Endothelial cell of umbilical vein (primary cell): ENCODE data around the gene NAV2. TPM values are rescaled to one million over a fixed set of nuclear protein-coding genes. Genes with fewer than 3 reads are reported as not detected.

Experiments used
- BruUV-seq: library from RNA; stranded (reverse); fragments of 400-500 nt; replicated peaks from 2 replicates; lab custom pipeline; 2021; lab: Mats Ljungman, UMichigan
- CTCF ChIA-PET: fragments of 300-600, 350-600 bp; sonication (Branson Sonifier 250); formaldehyde crosslinking; loops from one replicate; lab custom pipeline; 2021; ENCODE audit warnings: antibody characterized with exemption, inconsistent platforms; lab: Charles Lee
- POLR2A ChIA-PET: fragments of 300-600, 350-600 bp; sonication (Branson Sonifier 250); formaldehyde crosslinking; loops from one replicate; lab custom pipeline; 2021; ENCODE audit warnings: antibody characterized with exemption, inconsistent platforms; lab: Charles Lee
- DNase-seq: peaks from one replicate; pipeline ENCODE4 v3.0.0-alpha.2; 2011; ENCODE audit warnings: low read depth, low spot score
- FAIRE-seq: peaks from 2 replicates; lab custom pipeline; 2011; peaks lifted over from hg19 to GRCh38; lab: Jason Lieb, UNC
- H2AFZ ChIP-seq: 2 replicates; pipeline ENCODE4 v1.6.0; 2012; ENCODE audit warnings: low read depth, low read length, control low read depth, inconsistent platforms
- H3K27ac ChIP-seq: 2 replicates; pipeline ENCODE4 v1.5.1; 2011; ENCODE audit warnings: low read depth, mild to moderate bottlenecking, control low read depth, low read length, moderate library complexity; ENCODE audit not compliant: insufficient read depth
- H3K27me3 ChIP-seq, 2 experiments: 2 replicates each; pipeline versions ENCODE4 v1.6.0 to v1.6.1; 2011; ENCODE audit warnings: low read length in 2 of 2, mixed read lengths in 1 of 2; ENCODE audit not compliant: control insufficient read depth in 2 of 2, insufficient read depth in 2 of 2
- H3K36me3 ChIP-seq, 2 experiments: 2 replicates in 1 of 2; 3 replicates in 1 of 2; pipeline ENCODE4 v1.5.1; 2011; ENCODE audit warnings: low read length in 2 of 2, mild to moderate bottlenecking in 1 of 2, moderate library complexity in 1 of 2; ENCODE audit not compliant: control insufficient read depth in 2 of 2, insufficient read depth in 2 of 2; ENCODE audit errors: extremely low read depth in 1 of 2
- H3K4me1 ChIP-seq: 3 replicates; pipeline ENCODE4 v1.5.1; 2011; ENCODE audit warnings: mild to moderate bottlenecking, low read length; ENCODE audit not compliant: control insufficient read depth, insufficient read depth; ENCODE audit errors: extremely low read depth
- H3K4me2 ChIP-seq: 2 replicates; pipeline ENCODE4 v1.6.1; 2011; ENCODE audit warnings: low read length, control low read depth, mixed read lengths; ENCODE audit not compliant: insufficient read depth
- H3K4me3 ChIP-seq, 3 experiments: fragments of 200-600 bp in 1 of 3; sonication (generic), shearing (Covaris generic) in 1 of 3; replicated peaks in 1 of 3; 2 replicates each; pipeline ENCODE4 v1.5.1; 2011 to 2016; ENCODE audit warnings: control low read depth in 3 of 3, low read length in 3 of 3, mild to moderate bottlenecking in 2 of 3, inconsistent platforms in 1 of 3, low read depth in 1 of 3, moderate library complexity in 1 of 3; ENCODE audit not compliant: insufficient read depth in 1 of 3
- H3K79me2 ChIP-seq: 2 replicates; pipeline ENCODE4 v1.6.0; 2012; ENCODE audit warnings: low read length, inconsistent platforms; ENCODE audit not compliant: control insufficient read depth, insufficient read depth
- H3K9ac ChIP-seq: replicated peaks from 2 replicates; pipeline ENCODE3; 2011; ENCODE audit warnings: low read length, control low read depth; ENCODE audit not compliant: insufficient read depth; ENCODE audit errors: extremely low read depth
- H3K9me1 ChIP-seq: replicated peaks from 3 replicates; pipeline ENCODE4 v1.6.0; 2011; ENCODE audit warnings: mild to moderate bottlenecking, low read length; ENCODE audit not compliant: control insufficient read depth, insufficient read depth; ENCODE audit errors: extremely low read depth
- H3K9me3 ChIP-seq: replicated peaks from 2 replicates; pipeline ENCODE4 v1.5.1; 2012; ENCODE audit warnings: low read length, inconsistent platforms; ENCODE audit not compliant: control insufficient read depth, insufficient read depth
- H4K20me1 ChIP-seq: replicated peaks from 2 replicates; pipeline ENCODE3; 2011; ENCODE audit warnings: mild to moderate bottlenecking, low read length; ENCODE audit not compliant: control insufficient read depth, insufficient read depth; ENCODE audit errors: extremely low read depth
- EZH2 ChIP-seq: IDR thresholded peaks from 2 replicates; pipeline ENCODE4 v1.6.1; 2012; ENCODE audit warnings: borderline replicate concordance, low read depth, mild to moderate bottlenecking, moderate library complexity, low read length, inconsistent platforms; ENCODE audit not compliant: severe bottlenecking
- FOS ChIP-seq: IDR thresholded peaks from 2 replicates; pipeline ENCODE4 v1.6.1; 2011; ENCODE audit warnings: mild to moderate bottlenecking, low read length, moderate library complexity, borderline replicate concordance; ENCODE audit not compliant: insufficient read depth
- GATA2 ChIP-seq: IDR thresholded peaks from 2 replicates; pipeline ENCODE4 v1.7.0; 2011; ENCODE audit warnings: low read depth, mild to moderate bottlenecking, moderate library complexity, mixed read lengths, low read length; ENCODE audit not compliant: insufficient read length, insufficient read depth
- JUN ChIP-seq: IDR thresholded peaks from 2 replicates; pipeline ENCODE4 v1.6.1; 2011; ENCODE audit warnings: borderline replicate concordance, low read depth; ENCODE audit not compliant: insufficient read length, insufficient read depth
- MAX ChIP-seq: IDR thresholded peaks from 2 replicates; pipeline ENCODE4 v1.6.1; 2011; ENCODE audit not compliant: insufficient read depth, insufficient read length
- MYC ChIP-seq: IDR thresholded peaks from one replicate; pipeline ENCODE4 v1.6.1; 2011; ENCODE audit warnings: mild to moderate bottlenecking, low read depth, low read length
- POLR2A ChIP-seq: IDR thresholded peaks from 2 replicates; pipeline ENCODE4 v1.6.1; 2012; ENCODE audit warnings: low read depth, mild to moderate bottlenecking, control low read depth, low read length
- POLR2AphosphoS5 ChIP-seq: IDR thresholded peaks from 2 replicates; pipeline ENCODE4 v1.6.1; 2012; ENCODE audit warnings: low read depth, mild to moderate bottlenecking, control low read depth, low read length, moderate library complexity; ENCODE audit not compliant: insufficient read depth
- dilution Hi-C: fragments of 300-500 bp; cut with MboI; formaldehyde crosslinking; loops from one replicate; pipeline ENCODE4 v1.15.0; 2019; ENCODE audit warnings: low sequenced_read_pairs; ENCODE audit not compliant: extremely low pct_ligation_motif_present
- intact Hi-C: fragments of 100-400 bp; cut with micrococcal nuclease; formaldehyde crosslinking; loops from one replicate; pipeline ENCODE4 v1.10.0; 2022
- polyA plus RNA-seq, 4 experiments: library from polyadenylated mRNA; depleted of rRNA in 3 of 4; stranded (reverse) in 3 of 4; unstranded in 1 of 4; fragments of >200 nt; gene quantifications; 2 replicates each; pipeline versions ENCODE4 v1.2.1 to v1.2.3, GENCODE V29; 2011 to 2012; ENCODE audit warnings: missing spikeins in 1 of 4
- total RNA-seq: library from RNA; stranded (reverse); gene quantifications from 2 replicates; pipeline ENCODE4 v1.2.3, GENCODE V29; 2021
- TF ChIP-seq, protein P1 (sequence below), 2 donors: IDR thresholded peaks; 1 replicate in 1 of 2; 2 replicates in 1 of 2; pipeline ENCODE4 v1.5.1; 2011; ENCODE audit warnings: low read length in 2 of 2, mild to moderate bottlenecking in 2 of 2, moderate library complexity in 2 of 2, control low read depth in 1 of 2, inconsistent platforms in 1 of 2, low read depth in 1 of 2; ENCODE audit not compliant: insufficient read depth in 1 of 2; ENCODE audit errors: extremely low read depth in 1 of 2

NAV2 gene
- total and polyA plus RNA-seq, 2 donors (not counting 3 experiments of a cell fraction or from before 2014, with no cell fraction given), result 10.9 to 68.0 TPM

- Histone ChIP-seq H3K9me3 (no peaks in the 10 kb centered on the region), H3K36me3 (peaks cover 0 to 12% of the 10 kb centered on the region in 2 experiments), H3K27ac (no peak overlapping the region), H2AFZ (no peak overlapping the region), H3K4me1 (peaks cover 13% of the 10 kb centered on the region), H3K79me2 (peaks cover 46% of the 10 kb centered on the region), H3K27me3 (no peaks in the 10 kb centered on the region), H3K4me2 (no peak overlapping the region), H4K20me1 (no peaks in the 10 kb centered on the region), H3K4me3 (no peak overlapping the region), H3K9ac (no peak overlapping the region), H3K9me1 (no peaks in the 10 kb centered on the region)
- DNase-seq, result no peak
- dilution Hi-C loops, result no loop called here
- no TSS peak for BruUV-seq
- TF ChIP-seq FOS (no peak), MYC (no peak), MAX (no peak), EZH2 (no peak), JUN (no peak), POLR2A (no peak), POLR2AphosphoS5 (no peak), GATA2 (no peak)
- TF ChIP-seq, protein P1, sequence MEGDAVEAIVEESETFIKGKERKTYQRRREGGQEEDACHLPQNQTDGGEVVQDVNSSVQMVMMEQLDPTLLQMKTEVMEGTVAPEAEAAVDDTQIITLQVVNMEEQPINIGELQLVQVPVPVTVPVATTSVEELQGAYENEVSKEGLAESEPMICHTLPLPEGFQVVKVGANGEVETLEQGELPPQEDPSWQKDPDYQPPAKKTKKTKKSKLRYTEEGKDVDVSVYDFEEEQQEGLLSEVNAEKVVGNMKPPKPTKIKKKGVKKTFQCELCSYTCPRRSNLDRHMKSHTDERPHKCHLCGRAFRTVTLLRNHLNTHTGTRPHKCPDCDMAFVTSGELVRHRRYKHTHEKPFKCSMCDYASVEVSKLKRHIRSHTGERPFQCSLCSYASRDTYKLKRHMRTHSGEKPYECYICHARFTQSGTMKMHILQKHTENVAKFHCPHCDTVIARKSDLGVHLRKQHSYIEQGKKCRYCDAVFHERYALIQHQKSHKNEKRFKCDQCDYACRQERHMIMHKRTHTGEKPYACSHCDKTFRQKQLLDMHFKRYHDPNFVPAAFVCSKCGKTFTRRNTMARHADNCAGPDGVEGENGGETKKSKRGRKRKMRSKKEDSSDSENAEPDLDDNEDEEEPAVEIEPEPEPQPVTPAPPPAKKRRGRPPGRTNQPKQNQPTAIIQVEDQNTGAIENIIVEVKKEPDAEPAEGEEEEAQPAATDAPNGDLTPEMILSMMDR (IDR thresholded peaks at IDR 0.05; ENCODE audit: extremely low read depth in 1 of 2, insufficient read depth in 1 of 2, low read depth in 1 of 2, low read length in 2 of 2), result no peak
- CTCF ChIA-PET, result no interaction called here
- intact Hi-C loops, result no loop called here
- POLR2A ChIA-PET, result no interaction called here
- no peak for FAIRE-seq
Measured at GRCh38 chr11:19846654-19847305, 134.1 kb downstream of the NAV2 start.
